NB4 (cell line): ENCODE data around the gene SMOC2.

Source experiments
- CTCF ChIP-seq: IDR thresholded peaks from one replicate; pipeline ENCODE4 v1.5.1; 2012; ENCODE audit warnings: low read depth, low read length
- MYC ChIP-seq: IDR thresholded peaks from 2 replicates; pipeline ENCODE4 v1.6.1; 2011; ENCODE audit warnings: low read depth, low read length
- POLR2A ChIP-seq: IDR thresholded peaks from 2 replicates; pipeline ENCODE4 v1.6.1; 2011; ENCODE audit warnings: mild to moderate bottlenecking; ENCODE audit not compliant: insufficient read length; ENCODE audit errors: extremely low read depth

DNA sequence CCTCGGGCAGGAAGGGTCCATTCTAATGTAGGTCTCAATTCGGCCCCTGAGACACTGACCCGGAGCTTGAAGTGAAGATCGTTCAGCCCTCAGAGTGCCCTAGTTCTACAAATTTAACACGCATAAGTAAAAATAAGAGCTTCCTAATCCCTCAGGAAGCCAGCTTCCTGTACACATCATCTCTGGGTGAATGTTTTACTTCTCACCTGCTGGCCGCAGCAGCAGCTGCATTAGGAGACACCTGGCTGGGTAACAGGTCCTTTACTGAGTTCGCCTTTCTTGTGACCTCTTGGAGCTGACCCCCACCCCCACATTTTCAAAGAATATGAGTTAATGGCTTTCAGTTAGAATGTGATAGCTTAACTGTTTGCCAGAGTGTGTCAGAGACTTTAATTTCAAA lies 165.0 kb downstream of the SMOC2 start:
- TF ChIP-seq CTCF (no peak), POLR2A (no peak), MYC (no peak)
